ENCODE results near the gene FNDC5.
A peak's percentile ranks its signal among the peaks of the same experiment; 100 is the strongest.

FNDC5 gene

GRCh38 chr1:32897082-32898049, 26.7 kb upstream of the FNDC5 start:
- no peak for DNase-seq

GRCh38 chr1:32896451-32896850, 25.7 kb upstream of the FNDC5 start:
- no peak for DNase-seq

GRCh38 chr1:32895325-32896215, 24.9 kb upstream of the FNDC5 start:
- no peak for DNase-seq

GRCh38 chr1:32894681-32895080, 24.0 kb upstream of the FNDC5 start:
- no peak for DNase-seq

- DNase-seq, result no peak
Observed at GRCh38 chr1:32894019-32894600, 23.4 kb upstream of the FNDC5 start.

- peak; percentile 71 for DNase-seq
Observed at GRCh38 chr1:32893198-32894018, 22.7 kb upstream of the FNDC5 start.

GRCh38 chr1:32892368-32893197, 21.9 kb upstream of the FNDC5 start:
- peak; percentile 77 for DNase-seq

GRCh38 chr1:32891630-32892029, 20.9 kb upstream of the FNDC5 start:
- peak; percentile 13 for DNase-seq

GRCh38 chr1:32891241-32891570, 20.5 kb upstream of the FNDC5 start:
- peak; percentile 14 for DNase-seq

GRCh38 chr1:32890516-32891240, 20.0 kb upstream of the FNDC5 start:
- DNase-seq, result peak; percentile 30

- DNase-seq, result peak; percentile 48
Observed at GRCh38 chr1:32889731-32890278, 19.1 kb upstream of the FNDC5 start.

- DNase-seq, result no peak
Observed at GRCh38 chr1:32888677-32889420, 18.1 kb upstream of the FNDC5 start.

- no peak for DNase-seq
Observed at GRCh38 chr1:32888134-32888533, 17.4 kb upstream of the FNDC5 start.

- DNase-seq, result no peak
Observed at GRCh38 chr1:32887623-32888022, 16.9 kb upstream of the FNDC5 start.

- DNase-seq, result no peak
Observed at GRCh38 chr1:32886828-32887414, 16.2 kb upstream of the FNDC5 start.

GRCh38 chr1:32886004-32886827, 15.5 kb upstream of the FNDC5 start, which contains the start of gene HPCA:
Gene HPCA, plus strand, starts transcription at chr1:32886491. Its CDS starts 2,408 bp downstream, at chr1:32888899.
- DNase-seq, result peak; percentile 68

GRCh38 chr1:32885676-32886003, 14.9 kb upstream of the FNDC5 start:
- no peak for DNase-seq

- no peak for DNase-seq
Observed at GRCh38 chr1:32884726-32885125, 14.0 kb upstream of the FNDC5 start.

- DNase-seq, result no peak
Observed at GRCh38 chr1:32884032-32884372, 13.3 kb upstream of the FNDC5 start.
